ENCODE measurements around the gene PAEP.

- TF ChIP-seq POLR2A (IDR thresholded peaks at IDR 0.05) = no peak
- TF ChIP-seq CTCF (IDR thresholded peaks at IDR 0.05) = no peak
- no peak for TF ChIP-seq EP300 (IDR thresholded peaks at IDR 0.05)
These were observed 11.1 kb upstream of the PAEP start for GRCh38 chr9:135550344-135550918.

All from ovary (tissue), 3 donors.